T47D (cell line): Measurements from ENCODE around the gene B4GALT6.

Source experiments
- DNase-seq, 2 experiments: peaks; one replicate each; pipeline versions ENCODE4 v3.0.0 to v3.0.0-alpha.2; 2011 to 2012; ENCODE audit warnings: low read depth in 1 of 2, low spot score in 1 of 2
- JUND ChIP-seq: IDR thresholded peaks from 2 replicates; pipeline ENCODE4 v1.6.1; 2012; ENCODE audit warnings: low read depth
- in situ Hi-C: cut with HindIII; loops from 2 replicates; pipeline ENCODE4 v1.10.0; 2016; ENCODE audit warnings: low sequenced_read_pairs, low pct_unique_long_range_greater_than_20kb

Gene B4GALT6

DNA sequence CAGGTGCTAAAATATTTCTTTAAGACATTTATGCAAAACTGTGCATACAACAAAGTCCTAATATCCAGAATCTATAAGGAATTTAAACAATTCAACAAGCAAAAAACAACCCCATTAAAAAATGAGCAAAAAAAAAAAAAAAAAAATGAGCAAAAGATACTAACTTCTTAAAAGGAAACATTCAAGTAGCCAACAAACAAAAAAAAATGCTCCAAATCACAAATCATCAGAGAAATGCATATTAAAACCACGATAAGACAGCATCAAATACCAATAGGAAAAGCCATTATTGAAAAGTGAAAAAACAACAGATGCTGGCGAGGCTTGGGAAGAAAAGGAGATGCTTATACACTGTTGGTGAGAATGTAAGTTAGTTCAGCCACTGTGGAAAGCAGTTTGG, 34.9 kb downstream of the B4GALT6 start:
- no peak for TF ChIP-seq JUND
- in situ Hi-C loops = no loop called here
- DNase-seq = no peak

DNA sequence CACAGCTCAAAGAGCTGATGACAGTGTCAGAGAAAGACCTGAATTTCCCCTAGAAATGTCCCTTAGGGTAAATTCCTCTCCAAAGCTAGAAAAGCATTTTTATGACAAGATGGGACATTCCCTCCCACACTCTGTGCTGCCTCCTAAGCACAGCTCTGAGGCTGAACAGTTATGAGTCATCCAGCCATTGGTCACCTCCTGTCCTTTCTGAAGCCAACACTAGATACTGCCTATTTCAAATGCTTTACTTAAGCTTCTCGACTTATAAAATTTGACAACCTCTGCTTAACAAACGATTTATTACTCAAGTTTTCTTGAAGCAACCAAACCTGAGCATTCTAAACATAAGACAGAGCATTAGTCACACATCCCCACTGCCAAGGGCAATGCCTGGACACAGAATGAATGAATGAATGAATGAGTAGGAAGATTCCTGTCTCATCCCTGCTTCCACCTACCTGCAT, 35.4 kb downstream of the B4GALT6 start:
- peak in 1 of 2 experiments; percentile 19 for DNase-seq
- TF ChIP-seq JUND = no peak
- in situ Hi-C loops = no loop called here

DNA sequence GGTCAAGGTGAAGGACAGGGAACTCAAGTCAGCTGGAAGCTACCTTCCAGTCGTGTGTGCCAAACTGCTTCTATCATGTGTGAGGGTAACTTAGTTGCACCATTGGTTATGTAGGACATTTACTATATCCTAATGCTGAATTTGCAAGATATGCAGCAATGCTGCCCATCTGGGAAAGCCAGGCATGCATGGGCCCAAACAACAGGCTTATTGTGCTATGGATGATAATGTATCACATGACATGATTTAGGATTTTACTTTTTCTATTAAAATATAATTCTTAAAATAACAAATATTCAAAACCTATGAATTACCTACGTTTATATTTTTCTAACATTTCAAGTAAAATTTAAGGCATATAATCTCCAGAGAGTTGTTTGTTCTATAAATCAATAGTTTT, 35.9 kb downstream of the B4GALT6 start:
- no peak for DNase-seq
- in situ Hi-C loops = no loop called here
- TF ChIP-seq JUND = no peak

DNA sequence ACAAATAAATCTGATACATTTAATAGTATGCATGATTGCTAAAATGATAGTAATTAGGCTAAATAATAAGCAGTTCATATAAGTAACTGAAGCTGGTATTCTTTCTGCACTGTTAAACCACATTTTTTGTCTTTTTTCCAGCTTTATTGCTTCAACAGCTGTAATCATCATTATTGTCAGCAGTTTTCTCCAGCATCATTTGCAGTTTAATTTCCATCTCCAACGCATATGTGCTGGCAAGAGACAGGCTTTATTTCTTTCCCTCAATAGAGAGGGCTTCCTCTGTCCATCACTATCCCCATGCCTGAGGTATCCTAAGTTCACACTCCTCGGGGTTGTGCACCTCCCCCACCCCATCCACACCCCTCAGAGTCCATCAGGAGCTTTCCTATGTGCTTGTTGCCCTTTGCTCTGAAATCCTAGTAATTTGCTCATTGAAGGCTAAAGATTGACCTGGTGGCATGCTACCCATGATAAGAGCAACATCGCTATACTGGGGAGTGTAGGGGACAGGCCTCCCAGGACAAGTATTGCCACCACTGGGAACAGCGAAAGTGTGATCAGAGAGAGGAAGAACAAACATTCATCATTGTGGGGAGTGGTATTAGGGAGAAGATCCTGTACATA, 37.1 kb downstream of the B4GALT6 start:
- no peak for DNase-seq
- TF ChIP-seq JUND = no peak
- in situ Hi-C loops = no loop called here

DNA sequence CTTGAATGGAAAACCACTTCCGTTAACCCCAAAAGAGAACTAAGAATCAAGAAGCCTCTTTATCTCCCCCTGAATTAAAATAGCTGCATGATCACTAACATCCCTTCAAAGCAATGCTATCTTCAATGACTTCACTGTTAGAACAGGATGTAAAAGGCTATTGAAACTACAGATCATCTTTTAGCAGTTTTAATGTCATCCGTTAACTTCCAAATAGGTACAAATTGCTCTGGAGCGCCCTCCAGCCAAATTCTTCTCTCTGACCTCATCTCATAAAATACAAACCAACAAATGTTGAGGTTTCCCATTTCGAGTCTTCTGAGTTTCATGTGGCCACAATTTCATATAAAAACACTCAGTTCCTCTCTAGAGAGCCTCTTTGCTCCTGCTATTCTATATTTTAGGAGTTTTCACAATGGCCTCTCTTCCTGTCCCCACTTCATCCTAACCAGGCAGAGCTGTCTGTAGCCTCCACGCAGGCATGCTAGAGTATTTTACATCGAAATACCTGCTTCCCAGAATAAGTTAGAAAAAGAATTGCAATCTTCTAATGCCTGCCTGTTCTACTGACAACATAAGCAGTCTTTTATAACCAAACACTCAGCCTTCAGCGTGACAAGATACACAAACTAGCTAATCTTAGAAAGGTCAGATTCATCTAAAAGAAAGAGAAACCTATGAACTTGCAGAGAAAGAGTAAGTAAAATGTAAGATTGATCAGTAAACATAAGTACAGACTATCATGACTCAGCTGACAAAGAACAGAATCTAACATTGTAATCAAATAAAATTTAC, 37.9 kb downstream of the B4GALT6 start:
- DNase-seq = no peak
- in situ Hi-C loops = no loop called here
- TF ChIP-seq JUND = no peak

DNA sequence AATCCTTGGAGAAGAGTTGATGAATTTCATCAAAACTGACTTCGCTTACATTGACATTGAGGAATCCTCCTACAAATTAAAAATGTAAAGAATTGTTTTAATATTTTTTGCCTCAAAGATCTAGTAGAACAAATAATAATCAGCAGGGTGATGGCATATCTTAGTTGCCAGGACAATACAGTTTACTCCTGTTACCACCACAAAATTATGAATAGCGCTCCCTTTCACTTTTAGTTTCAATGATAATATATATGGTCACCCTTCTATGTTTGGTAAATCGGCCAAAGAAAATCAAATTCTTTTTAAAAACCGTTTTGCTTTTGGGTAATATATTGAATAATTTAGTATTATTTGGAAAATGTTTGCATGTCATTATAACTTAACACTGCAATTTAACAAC, 39.0 kb downstream of the B4GALT6 start:
- TF ChIP-seq JUND = no peak
- in situ Hi-C loops = no loop called here
- no peak for DNase-seq

DNA sequence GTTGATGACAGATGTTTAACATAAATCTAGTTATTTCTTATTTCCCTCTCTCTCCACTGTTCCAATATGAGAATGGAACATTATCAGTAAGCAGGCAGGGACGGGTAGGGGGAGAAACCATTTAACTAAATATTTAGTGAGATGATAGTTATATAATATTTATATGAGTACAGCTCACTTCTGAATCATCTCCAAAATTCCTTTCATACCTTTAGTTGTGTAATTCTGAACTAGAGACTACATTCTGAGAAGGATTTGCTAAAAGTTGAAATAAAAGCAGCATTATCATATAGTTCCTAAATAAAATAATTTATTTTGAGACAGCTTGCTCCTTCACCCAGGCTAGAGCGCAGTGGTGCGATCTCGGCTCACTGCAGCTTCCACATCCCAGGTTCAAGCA, 41.4 kb downstream of the B4GALT6 start:
- no peak for DNase-seq
- TF ChIP-seq JUND = no peak
- in situ Hi-C loops = no loop called here

DNA sequence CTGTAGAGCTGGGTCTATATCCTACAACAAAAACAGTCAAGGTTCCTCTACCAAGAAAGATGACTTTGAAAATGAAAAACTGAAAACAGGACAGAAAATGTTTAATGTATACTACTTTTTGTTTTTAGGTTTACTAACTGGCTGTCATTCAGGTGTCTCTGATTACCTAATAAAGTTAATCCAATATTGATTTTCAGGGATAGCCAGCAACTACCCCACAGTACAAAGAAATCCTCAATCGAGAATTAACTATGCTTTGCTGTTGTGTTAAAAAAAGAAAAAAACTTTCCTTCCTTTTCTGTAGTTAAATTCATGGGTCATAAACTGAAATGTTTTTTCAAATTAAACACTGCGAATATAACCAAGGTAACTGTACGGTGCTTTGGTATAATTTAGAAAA, 46.9 kb downstream of the B4GALT6 start:
- no peak for TF ChIP-seq JUND
- in situ Hi-C loops = no loop called here
- DNase-seq = no peak

DNA sequence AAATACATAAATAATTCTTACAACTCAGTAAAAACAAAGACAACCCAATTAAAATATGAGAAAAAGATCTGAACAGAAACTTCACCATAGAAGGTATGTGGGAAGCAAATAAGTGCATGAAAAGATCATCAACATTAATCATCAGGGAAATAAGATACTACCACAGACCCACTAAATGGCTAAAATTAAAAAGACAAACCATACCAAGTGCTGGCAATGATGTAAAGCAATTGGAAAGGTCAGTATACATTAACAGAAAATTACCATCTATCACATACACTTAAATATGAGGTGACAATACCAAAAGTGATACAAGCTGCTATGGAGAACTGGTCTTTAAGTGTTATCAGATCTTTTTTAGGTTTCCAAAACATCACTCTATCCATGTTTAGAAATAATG, 48.0 kb downstream of the B4GALT6 start:
- DNase-seq = no peak
- in situ Hi-C loops = no loop called here
- no peak for TF ChIP-seq JUND

DNA sequence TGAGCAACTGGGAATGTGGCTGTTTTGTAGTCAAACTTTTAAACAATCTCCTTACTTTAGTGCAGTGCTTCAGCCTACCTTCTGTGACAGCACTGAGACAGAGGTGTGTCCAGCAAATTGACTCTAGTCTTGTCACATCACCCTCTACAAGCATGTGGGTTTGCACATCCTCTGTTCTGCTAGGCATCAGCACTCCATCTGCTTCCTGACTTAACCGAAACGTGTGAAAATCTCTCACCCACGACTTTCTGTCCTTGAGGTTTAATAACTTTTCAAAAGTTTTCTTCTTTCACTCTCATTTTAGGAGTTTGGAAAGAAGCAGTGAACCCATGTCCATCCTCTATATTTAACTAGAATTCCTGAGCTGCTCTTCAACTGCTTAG, 50.1 kb downstream of the B4GALT6 start:
- in situ Hi-C loops = no loop called here
- TF ChIP-seq JUND = no peak
- DNase-seq = no peak

DNA sequence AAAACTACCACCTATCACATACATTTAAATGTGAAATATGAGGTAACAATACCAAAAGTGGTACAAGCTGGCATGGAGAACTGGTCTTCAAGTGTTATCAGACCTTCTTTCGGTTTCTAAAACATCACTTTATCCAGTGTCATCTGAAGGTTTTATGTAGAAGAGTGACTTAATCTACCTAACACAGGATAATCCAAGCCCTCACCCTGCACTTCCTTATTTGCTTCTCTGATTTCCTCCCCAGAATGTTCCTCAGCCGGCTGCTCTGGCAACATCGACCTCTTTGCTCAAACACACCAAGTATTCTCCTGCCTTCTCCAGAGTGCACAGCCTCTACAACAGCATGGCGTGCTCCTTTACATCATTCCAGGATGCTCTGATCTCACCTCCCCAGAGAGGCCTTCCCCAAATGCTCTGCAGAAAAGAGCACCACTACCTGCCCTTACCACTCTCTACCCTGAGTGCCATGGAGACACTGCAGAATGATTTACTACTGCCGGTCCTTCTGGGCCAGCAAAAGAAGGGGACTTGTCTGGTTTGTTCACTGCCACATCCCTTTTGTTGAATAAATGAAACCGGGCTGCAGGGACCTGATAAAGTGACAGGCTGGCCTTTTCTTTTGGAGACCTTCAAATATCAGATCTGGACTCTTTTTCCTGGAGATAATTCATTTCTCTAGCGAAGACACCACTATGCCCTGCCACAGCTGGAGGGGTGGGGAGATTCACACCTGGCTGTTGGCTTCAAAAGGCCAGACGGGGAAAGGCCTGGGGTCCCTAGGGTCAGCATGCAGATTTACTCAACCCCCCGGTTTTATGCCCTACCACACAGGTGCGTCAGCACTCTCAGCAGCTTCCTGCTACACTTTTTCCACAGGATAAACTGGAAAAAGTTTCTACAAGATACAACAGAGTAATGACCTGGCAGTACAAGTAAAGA, 50.7 kb downstream of the B4GALT6 start:
- DNase-seq = no peak
- in situ Hi-C loops = no loop called here
- no peak for TF ChIP-seq JUND

DNA sequence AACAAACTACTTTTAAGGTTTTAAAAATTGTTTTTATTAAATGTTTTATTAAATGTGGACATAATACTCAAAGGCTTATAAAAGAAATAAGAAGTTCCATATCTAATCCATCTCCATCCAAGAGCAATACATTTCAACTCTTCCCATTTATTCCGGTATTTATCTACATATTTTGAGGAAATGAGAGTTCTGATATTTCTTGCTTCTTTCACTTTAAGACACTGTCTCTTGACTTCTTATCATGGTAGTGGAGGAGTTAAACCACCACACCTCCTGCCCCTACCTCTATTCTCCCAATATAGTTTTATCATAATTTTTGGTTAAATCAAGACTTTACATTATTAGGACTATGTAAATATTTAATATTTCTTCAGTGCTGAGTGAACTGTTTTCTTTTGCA, 52.0 kb downstream of the B4GALT6 start:
- TF ChIP-seq JUND = no peak
- DNase-seq = no peak
- in situ Hi-C loops = no loop called here

DNA sequence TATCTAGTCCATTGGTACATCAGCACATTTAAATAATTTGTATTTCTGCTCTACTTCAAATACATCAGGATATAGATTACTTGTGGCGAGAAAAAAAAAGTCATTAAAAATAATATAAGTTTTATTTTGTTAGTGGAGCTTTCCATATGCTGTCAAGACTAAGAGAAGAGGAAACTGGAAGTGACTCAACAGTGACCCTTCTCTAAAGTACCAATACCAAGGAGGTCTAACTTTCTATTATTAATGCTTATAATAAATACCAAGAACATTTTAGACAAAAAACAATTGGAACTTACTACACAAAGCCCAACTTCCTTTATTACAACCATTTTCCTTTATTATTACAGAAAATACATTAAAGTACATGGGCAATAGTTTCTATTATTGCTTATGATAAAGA, 52.9 kb downstream of the B4GALT6 start:
- DNase-seq = no peak
- in situ Hi-C loops = no loop called here
- no peak for TF ChIP-seq JUND
